Thyroid gland (tissue), 4 donors: ENCODE measurements around the gene ANKRD33B. TPM values are rescaled to one million over a fixed set of nuclear protein-coding genes. Genes with fewer than 3 reads are reported as not detected.

ENCODE experiments used
- DNase-seq, 2 donors: peaks; one replicate each; pipeline ENCODE4 v3.0.0-alpha.2; 2019
- H3K27ac ChIP-seq, 3 donors: fragments of 200-600 bp; sonication (generic); 1 replicate in 2 of 3; 2 replicates in 1 of 3; pipeline ENCODE4 v1.5.1; 2016 to 2019; ENCODE audit warnings: mild to moderate bottlenecking in 1 of 3, moderate library complexity in 1 of 3
- H3K27me3 ChIP-seq: fragments of 200-600 bp; sonication (generic); one replicate; pipeline ENCODE4 v1.5.1; 2019
- H3K36me3 ChIP-seq, 2 donors: fragments of 200-600 bp; sonication (generic); one replicate each; pipeline ENCODE4 v1.5.1; 2016 to 2019
- H3K4me1 ChIP-seq, 2 donors: fragments of 200-600 bp; sonication (generic); one replicate each; pipeline ENCODE4 v1.5.1; 2017 to 2019
- H3K4me3 ChIP-seq, 3 donors: fragments of 200-600 bp; sonication (generic); replicated peaks in 1 of 3; 1 replicate in 2 of 3; 2 replicates in 1 of 3; pipeline ENCODE4 v1.5.1; 2016; ENCODE audit warnings: mild to moderate bottlenecking in 1 of 3
- H3K9me3 ChIP-seq: fragments of 200-600 bp; sonication (generic); one replicate; pipeline ENCODE4 v1.5.1; 2017
- POLR2A ChIP-seq, 2 donors: fragments of 450-650 bp; IDR thresholded peaks; one replicate each; pipeline ENCODE4 v1.6.1; 2017; ENCODE audit warnings: antibody characterized with exemption in 2 of 2, mild to moderate bottlenecking in 2 of 2, moderate library complexity in 1 of 2
- WGBS, 2 donors: methylation state at CpG; one replicate each; pipeline ENCODE4 v1.1.5; 2017; 5-methylcytosine and 5-hydroxymethylcytosine counted together
- intact Hi-C: fragments of 100-400 bp; cut with DNase I; formaldehyde crosslinking; loops from one replicate; pipeline ENCODE4 v1.15.1; 2023
- total RNA-seq, 4 donors: library from RNA; depleted of rRNA; stranded (reverse); fragments of >200 nt; gene quantifications; one replicate each; pipeline ENCODE4 v1.2.3, GENCODE V29; 2016
- TF ChIP-seq, protein P1 (sequence below), 6 experiments: fragments of 200-600 bp in 3 of 6; fragments of 450-650 bp in 3 of 6; sonication (generic) in 3 of 6; IDR thresholded peaks; one replicate each; pipeline ENCODE4 v1.5.1; 2016 to 2019; ENCODE audit warnings: antibody characterized with exemption in 6 of 6, mild to moderate bottlenecking in 2 of 6, inconsistent platforms in 1 of 6, moderate library complexity in 1 of 6

Gene ANKRD33B
- total RNA-seq, 4 donors from 2014 or later = 0.67 to 1.6 (median 1.1) TPM

DNA sequence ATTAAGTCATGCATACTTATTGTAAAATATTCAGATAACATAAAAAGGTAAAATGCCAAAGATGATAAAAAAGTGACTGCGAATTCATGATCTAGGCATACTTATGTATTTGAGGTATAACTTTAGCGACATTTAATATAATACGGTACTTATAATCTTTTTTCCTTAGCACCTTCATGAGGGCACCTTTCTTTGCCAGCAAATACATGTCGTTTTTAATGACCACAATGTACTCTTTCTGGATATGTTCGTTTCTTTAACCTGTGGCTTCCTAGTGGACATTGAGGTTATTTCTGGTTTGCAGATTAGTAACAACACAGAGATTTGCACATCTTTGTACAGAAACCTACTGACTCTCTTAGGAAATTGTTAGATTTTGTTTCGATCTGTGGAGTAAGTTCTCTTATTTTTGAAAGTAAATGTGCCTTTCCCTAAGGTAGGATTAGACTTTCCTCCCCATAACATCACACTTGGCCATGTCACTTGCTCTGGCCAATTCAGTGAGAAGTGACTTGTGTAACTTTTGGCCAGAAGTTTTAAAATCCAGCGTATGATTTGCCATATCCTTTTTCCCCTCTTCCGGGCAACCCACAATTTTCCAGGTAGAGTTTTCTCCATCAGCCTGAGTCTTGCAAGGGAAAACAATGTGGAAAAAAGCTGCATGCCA lies 24.4 kb downstream of the ANKRD33B start:
- no peak for DNase-seq
- Histone ChIP-seq H3K4me3 (no peak overlapping the region), H3K27ac (no peak overlapping the region), H3K27me3 (no peaks in the 10 kb centered on the region), H3K36me3 (no peaks in the 10 kb centered on the region), H3K9me3 (no peaks in the 10 kb centered on the region), H3K4me1 (peaks cover 6 to 12% of the 10 kb centered on the region in 2 donors)
- TF ChIP-seq, protein P1, sequence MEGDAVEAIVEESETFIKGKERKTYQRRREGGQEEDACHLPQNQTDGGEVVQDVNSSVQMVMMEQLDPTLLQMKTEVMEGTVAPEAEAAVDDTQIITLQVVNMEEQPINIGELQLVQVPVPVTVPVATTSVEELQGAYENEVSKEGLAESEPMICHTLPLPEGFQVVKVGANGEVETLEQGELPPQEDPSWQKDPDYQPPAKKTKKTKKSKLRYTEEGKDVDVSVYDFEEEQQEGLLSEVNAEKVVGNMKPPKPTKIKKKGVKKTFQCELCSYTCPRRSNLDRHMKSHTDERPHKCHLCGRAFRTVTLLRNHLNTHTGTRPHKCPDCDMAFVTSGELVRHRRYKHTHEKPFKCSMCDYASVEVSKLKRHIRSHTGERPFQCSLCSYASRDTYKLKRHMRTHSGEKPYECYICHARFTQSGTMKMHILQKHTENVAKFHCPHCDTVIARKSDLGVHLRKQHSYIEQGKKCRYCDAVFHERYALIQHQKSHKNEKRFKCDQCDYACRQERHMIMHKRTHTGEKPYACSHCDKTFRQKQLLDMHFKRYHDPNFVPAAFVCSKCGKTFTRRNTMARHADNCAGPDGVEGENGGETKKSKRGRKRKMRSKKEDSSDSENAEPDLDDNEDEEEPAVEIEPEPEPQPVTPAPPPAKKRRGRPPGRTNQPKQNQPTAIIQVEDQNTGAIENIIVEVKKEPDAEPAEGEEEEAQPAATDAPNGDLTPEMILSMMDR (IDR thresholded peaks at IDR 0.05) = no peak
- intact Hi-C loops = no loop called here
- 86 to 89% methylated on average over 8 of the region's 8 CpGs for WGBS, 2 donors

DNA sequence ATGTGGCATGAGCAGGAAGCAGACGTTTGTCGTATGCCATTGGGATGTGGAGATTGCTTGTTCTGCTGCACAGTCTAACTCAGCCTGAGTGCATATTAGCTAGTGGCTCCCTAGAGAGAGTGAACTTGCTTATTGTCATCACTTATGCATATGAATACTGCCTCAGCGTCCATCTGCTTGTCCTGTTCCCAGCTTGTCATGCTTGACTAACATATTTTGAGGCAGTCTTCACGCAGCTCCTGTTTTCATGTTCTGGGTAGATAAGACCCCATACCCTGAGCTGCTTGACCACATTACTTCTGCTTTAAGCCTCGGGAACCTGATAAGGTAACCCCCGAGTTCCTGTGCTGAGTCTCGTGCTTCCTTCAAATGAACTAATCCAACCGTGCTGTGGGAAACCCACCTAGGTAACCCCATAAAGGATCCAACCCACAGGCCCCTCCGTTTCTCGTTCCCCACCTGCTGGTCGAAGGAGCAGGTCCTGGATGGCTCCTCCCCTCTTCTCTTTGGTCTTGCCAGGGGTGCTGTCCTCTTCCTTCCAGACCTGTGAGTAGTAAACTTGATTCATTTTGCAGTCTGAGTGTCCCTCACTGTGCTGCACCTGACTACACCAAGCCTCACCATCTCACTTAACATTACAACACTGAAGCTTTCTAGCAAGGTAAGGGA lies 25.0 kb downstream of the ANKRD33B start:
- intact Hi-C loops = no loop called here
- Histone ChIP-seq H3K27ac (no peak overlapping the region), H3K4me3 (no peak overlapping the region), H3K27me3 (no peaks in the 10 kb centered on the region), H3K36me3 (no peaks in the 10 kb centered on the region), H3K4me1 (peaks cover 0 to 5% of the 10 kb centered on the region in 2 donors), H3K9me3 (no peaks in the 10 kb centered on the region)
- WGBS, 2 donors = 81 to 83% methylated on average over 11 of the region's 11 CpGs
- TF ChIP-seq POLR2A (IDR thresholded peaks at IDR 0.05) = no peak
- TF ChIP-seq, protein P1 (IDR thresholded peaks at IDR 0.05) = no peak
- DNase-seq = no peak

DNA sequence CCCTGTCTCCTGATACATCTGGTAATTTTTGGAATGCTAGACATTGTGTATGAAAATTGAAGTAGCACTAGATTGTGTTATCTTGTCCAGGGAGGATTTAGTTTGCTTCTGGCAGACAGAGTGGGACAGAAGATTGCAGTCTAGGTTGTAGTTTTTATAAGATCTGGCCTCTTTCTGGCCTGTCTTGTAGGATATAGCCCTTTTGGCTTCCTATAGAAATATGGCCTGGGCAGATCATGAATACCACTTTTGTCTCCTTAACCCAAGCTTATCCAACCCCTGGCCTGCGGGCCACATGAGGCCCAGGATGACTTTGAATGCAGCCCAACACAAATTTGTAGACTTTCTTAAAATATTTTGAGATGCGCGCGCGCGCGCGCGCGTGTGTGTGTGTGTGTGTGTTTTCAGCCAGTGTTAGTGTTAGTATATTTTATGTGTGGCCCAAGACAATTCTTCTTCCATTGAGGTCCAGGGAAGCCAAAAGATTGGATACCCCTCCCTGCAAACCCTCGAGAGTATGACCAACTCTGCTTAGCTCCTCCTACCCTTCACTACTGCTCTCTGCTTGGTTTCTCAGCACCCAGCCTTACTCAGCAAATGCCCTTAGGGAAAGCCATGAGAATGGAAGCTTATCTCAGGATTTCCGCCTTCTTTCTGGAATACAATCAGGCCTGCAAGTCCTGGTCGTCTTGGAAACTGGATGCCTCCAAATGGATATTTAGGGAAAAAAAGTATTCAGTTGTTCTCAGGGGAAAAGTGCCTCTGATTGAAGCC lies 26.5 kb downstream of the ANKRD33B start:
- 73 to 78% methylated on average over 11 to 13 of the region's 13 CpGs for WGBS, 2 donors
- H3K9me3 ChIP-seq = no peaks in the 10 kb centered on the region

DNA sequence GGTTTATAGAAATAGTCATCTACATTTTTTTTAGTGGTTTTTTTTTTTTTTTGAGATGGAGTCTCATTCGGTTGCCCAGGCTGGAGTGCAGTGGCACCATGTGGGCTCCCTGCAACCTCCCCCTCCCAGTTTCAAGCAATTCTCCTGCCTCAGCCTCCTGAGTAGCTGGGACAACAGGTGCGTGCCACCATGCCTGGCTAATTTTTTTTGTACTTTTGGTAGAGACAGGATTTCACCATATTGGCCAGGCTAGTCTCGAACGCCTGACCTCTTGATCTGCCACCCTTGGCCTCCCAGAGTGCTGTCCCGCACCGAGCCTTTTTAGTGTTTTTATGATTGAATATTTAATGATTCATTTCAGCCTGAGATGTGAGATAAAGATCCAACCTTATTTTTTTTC lies 27.3 kb downstream of the ANKRD33B start:
- Histone ChIP-seq H3K27me3 (no peaks in the 10 kb centered on the region), H3K9me3 (no peaks in the 10 kb centered on the region), H3K4me1 (peaks cover 0 to 7% of the 10 kb centered on the region in 2 donors), H3K4me3 (no peak overlapping the region), H3K27ac (no peak overlapping the region), H3K36me3 (no peaks in the 10 kb centered on the region)
- intact Hi-C loops = no loop called here
- no peak for TF ChIP-seq POLR2A (IDR thresholded peaks at IDR 0.05)
- TF ChIP-seq, protein P1 (IDR thresholded peaks at IDR 0.05) = no peak
- DNase-seq = no peak
- 90% methylated on average over 5 to 6 of the region's 6 CpGs for WGBS, 2 donors

More for the DNA sequence above, 26.5 kb downstream of the ANKRD33B start:
- intact Hi-C loops = no loop called here
- Histone ChIP-seq H3K27ac (no peak overlapping the region), H3K36me3 (no peaks in the 10 kb centered on the region), H3K4me3 (no peak overlapping the region), H3K27me3 (no peaks in the 10 kb centered on the region), H3K4me1 (peaks cover 0 to 5% of the 10 kb centered on the region in 2 donors)
- TF ChIP-seq POLR2A (IDR thresholded peaks at IDR 0.05) = no peak
- TF ChIP-seq, protein P1 (IDR thresholded peaks at IDR 0.05) = no peak
- no peak for DNase-seq
